ENCODE results near the gene ZNF205. TPM values are rescaled to one million over a fixed set of nuclear protein-coding genes. Genes with fewer than 3 reads are reported as not detected.

ZNF205 gene
- total and polyA plus RNA-seq, 9 of the 15 experiments (the other 6 are each of a cell fraction or from before 2014, with no cell fraction given): 2.4 to 11.8 (median 5.1) TPM; not detected in 2

GRCh38 chr16:3088450-3088849 is 23.9 kb upstream of the ZNF205 start:
- 28% methylated on average over 7 of the region's 7 CpGs for WGBS (ENCODE audit: insufficient coverage, low coverage, missing lambda C conversion rate)
- ATAC-seq: no peak
- Histone ChIP-seq H3K9me3 (replicated peaks; ENCODE audit: control insufficient read depth, insufficient read depth, low read depth, low read length) (no peaks in the 10 kb centered on the region), H3K79me2 (ENCODE audit: control insufficient read depth, insufficient read depth, low read length) (no peaks in the 10 kb centered on the region), H3K4me2 (ENCODE audit: insufficient read depth, low read length) (no peak overlapping the region), H3K36me3 (ENCODE audit: control insufficient read depth, insufficient read depth, low read length) (no peaks in the 10 kb centered on the region), H3K4me1 (replicated peaks in 1 of 2; ENCODE audit: control insufficient read depth in 2 of 2, insufficient read depth in 2 of 2, low read length in 2 of 2) (peaks cover 19 to 61% of the 10 kb centered on the region in 2 experiments), H3K9me1 (ENCODE audit: control insufficient read depth, insufficient read depth, low read length) (no peaks in the 10 kb centered on the region), H3K9ac (ENCODE audit: insufficient read depth in 1 of 2, low read depth in 2 of 2, low read length in 2 of 2) (no peak overlapping the region), H3K4me3 (no peak overlapping the region), H4K20me1 (replicated peaks; ENCODE audit: control insufficient read depth, insufficient read depth, low read length) (no peaks in the 10 kb centered on the region), H2AFZ (ENCODE audit: low read depth, low read length) (no peak overlapping the region), H3K27me3 (ENCODE audit: control insufficient read depth in 2 of 2, insufficient read depth in 2 of 2, low read length in 2 of 2) (peaks cover 2 to 26% of the 10 kb centered on the region in 2 experiments; a peak in 3 of 5 replicates), H3K27ac (ENCODE audit: extremely low read depth, low read depth, low read length) (no peak overlapping the region)
- FAIRE-seq: no peak
- BruUV-seq (replicated peaks): no TSS peak
- in situ Hi-C loops (cut with MboI) (no loop called here), intact Hi-C loops (cut with micrococcal nuclease) (no loop called here)
- DNase-seq (ENCODE audit: extremely low read depth in 1 of 4, low spot score in 3 of 4): no peak
- TF ChIP-seq CXXC5 (CRISPR knock-in tag; IDR thresholded peaks at IDR 0.05) (no peak), CEBPG (CRISPR knock-in tag; IDR thresholded peaks at IDR 0.05) (no peak), CEBPG (tag; conservative IDR thresholded peaks at IDR 0.05 in 1 of 2, IDR thresholded peaks at IDR 0.05 in 1 of 2) (no peak), DEAF1 (CRISPR knock-in tag; IDR thresholded peaks at IDR 0.05) (no peak), ZNF212 (CRISPR knock-in tag; IDR thresholded peaks at IDR 0.05) (no peak), SAP30 (IDR thresholded peaks at IDR 0.05; ENCODE audit: borderline replicate concordance, insufficient read depth, low read depth, low read length, poor library complexity, severe bottlenecking) (no peak), MTA2 (IDR thresholded peaks at IDR 0.05; ENCODE audit: low read depth) (no peak), GABPB1 (CRISPR knock-in tag; IDR thresholded peaks at IDR 0.05) (no peak), RAD51 (IDR thresholded peaks at IDR 0.05; ENCODE audit: borderline replicate concordance, low read depth) (no peak), HOXB6 (CRISPR knock-in tag; IDR thresholded peaks at IDR 0.05; ENCODE audit: borderline replicate concordance) (no peak), MTA3 (IDR thresholded peaks at IDR 0.05; ENCODE audit: borderline replicate concordance) (no peak), MEF2D (tag; conservative IDR thresholded peaks at IDR 0.05; ENCODE audit: low read depth) (no peak), BRCA1 (IDR thresholded peaks at IDR 0.05) (no peak), BRCA1 (CRISPR knock-in tag; IDR thresholded peaks at IDR 0.05) (no peak)
- ChIA-PET CTCF (ENCODE audit: low intra/inter-chr PET ratio) (no interaction called here), POLR2A (interaction anchor here (1.0 to 1.1 kb wide), 2 partner anchors 8 to 40 kb away, joined by 3 to 4 read pairs; no protein-coding TSS in a partner anchor)
